ENCODE data around the gene LBR.

LBR gene

DNA sequence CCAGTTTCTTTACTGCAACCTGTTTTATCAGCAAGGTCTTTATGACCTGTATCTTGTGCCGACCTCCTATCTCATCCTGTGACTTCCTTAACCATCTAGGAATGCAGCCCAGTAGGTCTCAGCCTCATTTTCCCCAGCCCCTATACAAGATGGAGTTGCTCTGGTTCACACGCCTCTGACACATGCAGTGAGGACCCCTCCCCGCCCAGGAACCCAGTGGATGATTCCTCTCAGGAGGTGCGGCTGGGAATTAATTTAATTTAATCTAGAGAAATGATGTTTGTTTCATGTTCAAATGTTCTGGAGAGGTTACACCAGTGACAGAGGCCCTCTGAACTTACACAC, 39.0 kb upstream of the LBR start:
- no peak for DNase-seq (ENCODE audit: low spot score)
- TF ChIP-seq, protein P1, sequence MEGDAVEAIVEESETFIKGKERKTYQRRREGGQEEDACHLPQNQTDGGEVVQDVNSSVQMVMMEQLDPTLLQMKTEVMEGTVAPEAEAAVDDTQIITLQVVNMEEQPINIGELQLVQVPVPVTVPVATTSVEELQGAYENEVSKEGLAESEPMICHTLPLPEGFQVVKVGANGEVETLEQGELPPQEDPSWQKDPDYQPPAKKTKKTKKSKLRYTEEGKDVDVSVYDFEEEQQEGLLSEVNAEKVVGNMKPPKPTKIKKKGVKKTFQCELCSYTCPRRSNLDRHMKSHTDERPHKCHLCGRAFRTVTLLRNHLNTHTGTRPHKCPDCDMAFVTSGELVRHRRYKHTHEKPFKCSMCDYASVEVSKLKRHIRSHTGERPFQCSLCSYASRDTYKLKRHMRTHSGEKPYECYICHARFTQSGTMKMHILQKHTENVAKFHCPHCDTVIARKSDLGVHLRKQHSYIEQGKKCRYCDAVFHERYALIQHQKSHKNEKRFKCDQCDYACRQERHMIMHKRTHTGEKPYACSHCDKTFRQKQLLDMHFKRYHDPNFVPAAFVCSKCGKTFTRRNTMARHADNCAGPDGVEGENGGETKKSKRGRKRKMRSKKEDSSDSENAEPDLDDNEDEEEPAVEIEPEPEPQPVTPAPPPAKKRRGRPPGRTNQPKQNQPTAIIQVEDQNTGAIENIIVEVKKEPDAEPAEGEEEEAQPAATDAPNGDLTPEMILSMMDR (IDR thresholded peaks at IDR 0.05): no peak
- Histone ChIP-seq H3K27ac (peak overlapping the region in 1 of 2 donors; percentile 87), H3K4me3 (no peak overlapping the region)

DNA sequence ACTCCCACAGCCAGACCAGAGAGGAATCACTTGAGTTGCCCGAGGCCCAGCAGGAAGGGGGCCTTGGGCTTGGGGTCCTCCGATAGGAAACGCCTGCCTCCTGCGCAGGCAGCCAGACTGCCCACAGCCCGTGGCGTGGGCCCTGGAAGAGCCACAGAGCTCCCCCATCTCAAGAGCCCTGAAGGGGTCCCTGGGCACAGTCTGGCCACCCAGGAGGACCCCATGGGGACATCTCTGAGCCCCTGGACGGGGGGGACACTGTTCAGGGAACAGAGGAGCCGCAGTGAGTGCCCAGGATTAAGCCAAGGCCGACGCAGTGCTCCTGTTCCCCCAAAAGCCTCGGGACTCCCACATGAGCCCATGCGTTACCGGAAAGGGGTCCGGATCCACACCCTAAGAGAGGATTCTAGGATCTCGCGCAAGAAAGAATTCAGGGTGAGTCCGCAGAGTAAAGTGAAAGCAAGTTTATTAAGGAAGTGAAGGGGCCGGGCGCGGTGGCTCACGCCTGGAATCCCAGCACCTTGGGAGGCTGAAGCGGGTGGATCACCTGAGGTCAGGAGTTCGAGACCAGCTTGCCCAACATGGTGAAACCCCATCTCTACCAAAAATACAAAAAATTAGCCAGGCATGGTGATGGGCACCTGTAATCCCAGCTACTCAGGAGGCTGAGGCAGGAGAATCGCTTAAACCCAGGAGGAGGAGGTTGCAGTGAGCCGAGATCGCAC, 38.1 kb upstream of the LBR start:
- TF ChIP-seq, protein P1 (IDR thresholded peaks at IDR 0.05): no peak
- no peak overlapping the region for H3K27ac ChIP-seq
- no peak for DNase-seq (ENCODE audit: low spot score)
- no peak overlapping the region for H3K4me3 ChIP-seq

GRCh38 chr1:225464851-225465792, 37.3 kb upstream of the LBR start:
- no peak overlapping the region for H3K27ac ChIP-seq
- no peak for DNase-seq (ENCODE audit: low spot score)

DNA sequence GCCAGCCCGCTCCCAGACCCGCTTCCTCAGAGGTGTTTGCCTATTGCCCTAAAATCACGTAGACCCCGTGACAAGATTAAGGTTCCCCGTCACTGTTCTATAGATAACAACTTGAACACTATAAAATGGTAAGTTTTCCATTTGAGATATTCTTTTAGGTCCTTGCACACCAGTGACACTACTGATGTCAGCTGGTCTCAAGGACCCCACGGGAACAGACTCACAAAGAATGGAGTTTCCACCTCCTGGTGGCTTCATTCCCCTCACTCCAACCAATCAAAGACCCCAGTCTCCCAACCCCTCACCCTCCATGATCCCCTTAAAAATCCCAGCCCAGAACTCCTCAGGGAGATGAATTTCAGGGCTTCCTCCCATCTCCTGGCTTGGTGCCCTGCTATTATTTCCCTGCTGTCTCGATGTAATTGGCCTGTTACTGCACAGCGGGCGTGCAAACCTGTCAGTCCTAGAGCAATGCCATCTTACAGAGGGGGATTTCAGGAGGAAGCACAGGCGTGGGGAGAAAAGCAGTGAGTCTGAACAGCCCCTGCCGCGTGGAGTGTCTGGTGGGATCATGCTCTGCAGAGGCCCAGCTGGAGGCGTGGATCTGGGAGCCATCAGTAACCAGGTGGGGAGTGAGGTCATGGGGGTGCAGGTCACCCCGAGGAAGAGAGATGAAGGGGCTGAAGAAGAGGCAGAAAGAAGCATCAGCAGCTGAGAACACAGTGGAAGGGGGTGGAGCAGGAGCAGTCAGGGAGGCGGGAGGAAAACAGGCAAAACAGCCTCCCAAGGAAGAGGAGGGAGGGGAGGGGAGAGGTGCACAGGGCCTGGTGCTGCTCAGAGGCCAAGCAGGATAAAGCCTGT, 35.1 kb upstream of the LBR start:
- TF ChIP-seq, protein P1 (IDR thresholded peaks at IDR 0.05): no peak
- DNase-seq (ENCODE audit: low spot score): no peak
- Histone ChIP-seq H3K4me3 (no peak overlapping the region), H3K27ac (no peak overlapping the region)

More at GRCh38 chr1:225464851-225465792, 37.3 kb upstream of the LBR start:
- TF ChIP-seq, protein P1 (IDR thresholded peaks at IDR 0.05): no peak
- no peak overlapping the region for H3K4me3 ChIP-seq

DNA sequence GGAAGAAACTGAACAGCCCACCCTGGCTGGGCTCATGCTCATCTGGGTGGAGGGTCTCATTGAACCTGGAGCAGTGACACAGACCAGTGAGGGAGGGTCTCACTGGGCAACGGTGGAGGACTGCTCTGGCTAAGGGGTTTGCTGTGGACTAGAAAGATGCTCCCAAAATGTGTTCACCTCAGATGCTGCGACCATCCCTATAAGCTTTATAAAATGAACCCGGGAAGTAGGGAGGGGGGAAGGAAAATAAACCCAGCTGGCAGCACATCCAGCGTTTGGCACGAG, 34.5 kb upstream of the LBR start:
- TF ChIP-seq, protein P1 (IDR thresholded peaks at IDR 0.05): no peak
- Histone ChIP-seq H3K4me3 (no peak overlapping the region), H3K27ac (no peak overlapping the region)
- DNase-seq (ENCODE audit: low spot score): no peak

- DNase-seq (ENCODE audit: low spot score): no peak
- Histone ChIP-seq H3K4me3 (no peak overlapping the region), H3K27ac (no peak overlapping the region)
- TF ChIP-seq, protein P1 (IDR thresholded peaks at IDR 0.05): no peak
These were observed 33.9 kb upstream of the LBR start for GRCh38 chr1:225461533-225462428.

All from coronary artery (tissue), 2 donors.